UCSD-AML1 (cell line): ENCODE results near the gene WDR91.

Experiments used
- DNase-seq: peaks from one replicate; lab custom pipeline; 2025; ENCODE audit not compliant: unreplicated experiment; lab: John Stamatoyannopoulos, UW

WDR91 gene

DNA sequence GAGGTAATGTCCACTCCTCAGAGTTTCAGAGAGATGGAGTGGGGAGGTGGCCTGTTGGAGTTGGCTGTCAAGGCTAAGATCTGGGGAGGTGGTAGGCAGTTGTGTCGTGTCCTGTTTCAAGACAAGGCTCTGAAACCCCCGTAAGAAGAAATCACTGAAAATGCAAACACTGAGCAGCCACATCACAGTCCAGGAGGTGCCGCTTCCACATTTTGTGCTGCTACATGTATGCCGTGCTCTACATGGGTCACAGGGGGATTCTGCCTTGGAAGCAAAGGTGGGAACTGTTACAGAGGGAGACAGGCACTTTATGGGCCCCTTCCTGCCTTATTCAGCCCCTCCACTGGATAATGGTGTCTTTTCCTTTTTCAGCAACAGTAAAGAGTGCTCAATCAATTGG is 11.9 kb downstream of the WDR91 start:
- no peak for DNase-seq

- DNase-seq, result no peak
Measured at GRCh38 chr7:135197906-135198655, 13.2 kb downstream of the WDR91 start.

- no peak for DNase-seq
Measured at GRCh38 chr7:135197343-135197742, 14.0 kb downstream of the WDR91 start.

DNA sequence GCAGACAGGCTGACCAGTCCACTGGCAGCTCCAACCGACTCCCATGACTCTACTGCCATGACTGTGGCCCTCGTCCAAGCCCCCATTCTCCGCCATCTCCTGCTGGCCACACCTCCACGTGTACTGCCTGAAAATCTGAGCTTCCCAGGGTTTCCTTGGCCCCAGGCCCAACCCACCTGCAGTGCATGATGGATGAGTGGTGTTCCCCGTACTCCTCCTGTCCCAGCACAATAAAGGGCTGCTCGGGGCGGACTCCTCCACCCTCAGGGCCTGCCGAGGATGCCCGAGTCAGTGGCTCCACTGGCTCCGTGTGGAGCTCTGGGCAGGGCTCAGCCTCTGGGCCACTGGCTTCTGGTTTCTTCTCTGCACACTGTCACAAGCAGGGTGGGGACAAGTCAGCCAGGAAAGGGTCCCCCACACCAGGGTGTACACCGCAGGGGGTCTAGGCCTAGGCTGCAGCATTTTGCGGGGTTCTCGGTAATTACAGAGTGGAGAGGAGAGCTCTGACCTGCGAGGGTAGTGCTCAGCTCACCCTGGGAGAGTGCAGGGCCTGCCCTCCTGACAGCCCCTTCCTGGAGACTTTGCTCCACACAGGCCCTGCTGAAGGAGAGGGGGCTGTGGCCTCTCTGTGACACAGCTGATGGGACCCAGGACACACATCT is 15.2 kb downstream of the WDR91 start:
- DNase-seq, result no peak

- DNase-seq, result no peak
Measured at GRCh38 chr7:135195156-135195555, 16.2 kb downstream of the WDR91 start.

DNA sequence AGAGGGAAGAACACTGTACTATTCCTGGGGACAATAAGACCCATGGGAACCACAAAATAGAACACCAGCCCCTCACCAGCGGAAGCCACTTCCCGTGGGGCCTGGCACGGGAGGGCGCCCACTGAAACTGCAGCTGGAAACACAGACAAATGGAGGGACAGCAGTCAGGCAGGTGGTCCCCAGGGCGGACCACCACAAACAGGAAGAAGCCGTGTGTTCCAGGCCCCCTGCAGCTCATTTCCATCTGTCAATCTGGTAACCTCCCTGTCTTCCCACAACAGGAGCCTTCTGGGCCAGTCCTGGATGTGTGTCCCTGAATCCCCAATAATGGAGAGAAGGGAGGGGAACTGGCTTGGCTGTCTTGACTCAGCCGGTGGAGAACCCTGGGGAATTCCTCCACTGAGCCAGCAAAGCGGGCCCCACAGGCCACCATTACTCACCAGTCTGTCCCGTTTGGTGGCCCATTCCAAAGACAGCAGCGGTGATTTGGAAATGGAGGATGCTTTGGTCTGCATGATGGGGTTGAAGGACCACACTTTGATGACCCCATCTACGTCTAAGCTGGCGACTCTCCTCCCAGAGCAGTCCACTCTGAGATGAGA is 16.7 kb downstream of the WDR91 start:
- no peak for DNase-seq

DNA sequence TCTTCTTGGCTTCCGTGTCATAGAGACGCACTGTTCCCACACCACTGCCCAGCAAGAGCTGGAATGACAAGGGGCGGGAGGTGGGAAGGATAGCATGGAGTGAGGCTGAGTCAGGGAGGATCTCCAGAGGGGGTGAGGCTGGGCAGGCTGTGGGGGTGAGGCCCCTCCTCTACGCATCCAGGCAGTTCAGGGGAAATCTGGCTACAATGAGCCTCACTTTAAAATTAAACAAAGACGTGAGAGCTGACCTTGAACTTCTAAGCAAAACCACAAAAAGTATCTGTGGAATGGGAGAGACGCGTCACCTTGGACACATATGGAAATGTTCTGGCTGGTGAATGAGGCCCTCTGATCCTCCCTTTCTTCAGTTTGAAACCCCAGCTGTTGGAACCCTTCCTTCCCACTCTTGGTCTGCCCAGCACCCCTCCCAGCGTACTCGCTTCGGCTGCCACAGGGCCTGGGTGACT is 17.7 kb downstream of the WDR91 start:
- DNase-seq, result no peak

DNA sequence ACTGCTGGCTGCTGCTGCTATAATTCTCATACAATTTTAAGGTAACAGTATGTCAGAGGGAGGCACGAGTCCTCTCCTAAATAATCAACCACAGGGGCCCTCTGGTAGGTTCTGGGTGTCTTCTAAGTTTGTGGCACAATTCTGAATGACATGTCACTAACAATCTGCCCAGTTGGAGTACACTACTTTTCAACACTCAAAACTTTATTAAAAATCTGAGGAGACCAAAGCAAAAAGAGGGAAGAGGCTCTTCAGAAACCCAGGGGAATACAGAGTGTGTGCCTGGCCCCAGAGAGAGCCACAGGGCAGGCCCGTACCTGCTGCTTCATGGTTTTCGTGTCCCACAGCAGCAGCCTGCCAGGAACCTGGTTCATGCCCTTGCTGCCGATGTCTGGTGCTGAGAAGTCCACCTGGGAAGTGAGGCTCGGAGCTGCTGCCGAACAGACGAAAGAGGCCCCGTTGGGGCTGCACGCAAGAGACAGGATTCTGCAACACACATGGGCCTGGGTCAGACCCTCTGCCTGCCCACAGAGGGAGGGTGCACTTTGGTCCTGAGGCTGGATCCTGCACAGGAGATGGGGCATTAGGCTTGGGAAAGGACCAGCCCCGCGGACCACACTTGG is 18.3 kb downstream of the WDR91 start:
- DNase-seq, result no peak

- DNase-seq, result no peak
Measured at GRCh38 chr7:135190703-135191102, 20.6 kb downstream of the WDR91 start.

- no peak for DNase-seq
Measured at GRCh38 chr7:135189961-135190360, 21.4 kb downstream of the WDR91 start.

DNA sequence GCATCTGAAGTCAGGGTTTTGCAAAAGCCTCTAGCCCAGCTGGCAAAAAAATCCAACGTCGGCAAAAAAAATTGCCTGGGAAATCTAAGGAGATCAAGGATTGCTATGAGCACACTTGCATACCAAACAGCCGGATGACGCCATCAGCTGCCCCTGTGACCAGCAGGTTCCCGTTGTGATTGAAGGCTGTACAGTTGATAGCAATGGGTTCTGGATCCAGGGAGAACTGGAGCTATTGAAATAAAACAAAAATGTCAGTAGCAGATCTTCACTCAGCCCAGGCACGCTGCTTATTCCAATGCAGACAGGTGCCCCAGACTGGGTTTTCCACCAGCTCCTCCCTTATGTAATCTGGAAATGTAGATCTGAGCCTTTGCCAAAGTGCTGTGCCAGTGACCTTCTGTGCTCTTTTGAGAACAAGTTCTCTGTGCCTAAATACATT is 22.1 kb downstream of the WDR91 start:
- DNase-seq, result no peak

- DNase-seq, result no peak
Measured at GRCh38 chr7:135188298-135188984, 22.9 kb downstream of the WDR91 start.

DNA sequence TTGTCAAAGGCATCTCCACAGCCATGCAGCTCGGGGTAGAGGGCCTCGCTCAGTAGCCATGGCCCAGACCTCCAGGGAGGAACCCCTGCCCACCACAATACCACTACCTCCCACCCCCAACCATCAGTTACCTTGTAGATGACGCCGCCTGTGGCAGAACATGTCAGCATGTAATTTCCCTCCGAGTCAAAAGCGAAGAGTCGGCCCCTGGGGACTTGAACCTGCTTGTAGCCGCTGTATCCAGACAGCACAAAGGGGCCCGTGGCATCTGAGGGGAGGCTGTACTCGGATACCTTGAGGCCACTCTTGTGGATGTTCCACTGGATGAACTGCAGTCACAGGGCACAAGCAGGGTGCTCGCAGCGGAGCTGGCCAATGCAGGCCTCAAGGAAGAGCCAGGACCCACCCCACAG is 24.5 kb downstream of the WDR91 start:
- DNase-seq, result no peak

DNA sequence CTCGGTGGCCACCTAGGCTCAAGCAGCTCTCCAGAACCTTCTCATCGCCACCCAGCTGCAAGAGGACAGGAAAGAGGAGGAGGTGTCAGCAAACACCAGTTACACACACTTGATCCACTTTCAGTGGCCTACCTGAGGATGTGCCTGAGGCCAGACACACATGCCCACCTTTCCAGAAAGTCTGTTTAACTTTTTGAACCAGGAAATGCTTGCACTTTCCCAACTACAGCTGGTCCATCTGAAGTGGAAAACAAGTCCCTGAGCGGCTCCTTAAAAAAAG is 25.1 kb downstream of the WDR91 start:
- no peak for DNase-seq

GRCh38 chr7:135185471-135186260 is 25.7 kb downstream of the WDR91 start:
- DNase-seq, result no peak

GRCh38 chr7:135184254-135184841 is 27.0 kb downstream of the WDR91 start:
- DNase-seq, result no peak

DNA sequence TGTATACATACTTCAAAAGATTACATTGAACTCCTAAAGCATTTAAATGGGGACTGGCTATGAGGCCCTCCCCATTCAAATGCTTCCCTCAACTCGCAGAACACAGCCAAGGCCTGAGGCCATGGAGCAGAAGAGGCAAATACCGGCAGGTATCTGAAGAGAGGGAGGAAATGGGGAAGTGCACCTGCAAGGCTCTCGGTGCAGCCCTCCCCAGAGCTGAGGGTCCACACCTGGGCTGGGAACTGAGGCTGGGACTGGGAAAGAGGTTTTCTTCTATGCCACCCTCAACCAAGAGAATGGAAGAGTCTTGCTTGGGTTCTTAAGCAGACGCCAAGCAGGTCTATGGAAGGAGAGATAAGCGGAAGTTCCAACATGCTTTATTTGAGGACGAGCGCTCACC is 27.8 kb downstream of the WDR91 start:
- DNase-seq, result no peak

- no peak for DNase-seq
Measured at GRCh38 chr7:135181929-135182678, 29.2 kb downstream of the WDR91 start.

DNA sequence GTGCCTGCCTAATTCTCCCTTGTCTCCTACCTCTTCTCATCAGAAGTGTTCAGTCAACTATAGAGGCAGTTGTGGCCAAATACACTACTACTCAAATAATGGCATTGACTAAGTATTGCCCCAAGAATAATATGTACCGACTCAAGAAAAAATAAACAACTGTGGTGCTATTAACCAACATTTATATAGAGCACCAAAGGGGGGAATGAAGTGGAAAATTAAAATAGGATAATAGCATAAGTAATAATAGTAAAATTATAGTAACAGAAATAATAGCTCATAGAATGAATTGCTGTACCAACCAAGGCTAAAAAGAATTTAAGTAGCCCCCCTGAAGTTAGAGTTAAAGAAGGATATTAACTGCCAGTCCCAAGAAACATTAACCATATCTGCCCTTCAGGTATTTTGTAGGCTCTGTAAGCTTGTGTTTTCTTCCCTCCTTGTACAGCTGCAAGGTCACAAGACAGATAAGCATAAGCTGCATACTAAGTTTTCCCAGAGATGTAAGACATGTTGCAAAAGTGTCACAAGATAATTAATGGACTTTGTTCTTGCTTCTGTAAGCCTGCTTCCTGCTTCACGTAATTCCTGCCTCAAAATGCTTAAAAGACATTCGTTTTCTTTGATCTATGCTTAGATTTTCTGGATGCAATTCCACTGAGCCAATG is 29.9 kb downstream of the WDR91 start:
- no peak for DNase-seq
